ENCODE measurements around the gene FGF22. TPM values are rescaled to one million over a fixed set of nuclear protein-coding genes. Genes with fewer than 3 reads are reported as not detected.

FGF22 gene
- total and polyA plus RNA-seq, 7 donors = 0.14 to 0.42 (median 0.16) TPM; not detected in 2

GRCh38 chr19:660793-661426 is 21.2 kb downstream of the FGF22 start:
- Histone ChIP-seq H3K4me1 (peaks cover 63% of the 10 kb centered on the region), H3K27me3 (ENCODE audit: insufficient read depth in 3 of 3, low read length in 2 of 3) (no peaks in the 10 kb centered on the region), H3K27ac (peak overlapping the region; percentile 91), H3K4me3 (peak overlapping the region; percentile 100), H3K36me3 (ENCODE audit: insufficient read depth in 1 of 2, low read depth in 1 of 2) (no peaks in the 10 kb centered on the region), H3K9me3 (no peaks in the 10 kb centered on the region)
- intact Hi-C loops (cut with DNase I) = no loop called here
- DNase-seq (no peak), ATAC-seq (no peak)
- TF ChIP-seq, protein P1, sequence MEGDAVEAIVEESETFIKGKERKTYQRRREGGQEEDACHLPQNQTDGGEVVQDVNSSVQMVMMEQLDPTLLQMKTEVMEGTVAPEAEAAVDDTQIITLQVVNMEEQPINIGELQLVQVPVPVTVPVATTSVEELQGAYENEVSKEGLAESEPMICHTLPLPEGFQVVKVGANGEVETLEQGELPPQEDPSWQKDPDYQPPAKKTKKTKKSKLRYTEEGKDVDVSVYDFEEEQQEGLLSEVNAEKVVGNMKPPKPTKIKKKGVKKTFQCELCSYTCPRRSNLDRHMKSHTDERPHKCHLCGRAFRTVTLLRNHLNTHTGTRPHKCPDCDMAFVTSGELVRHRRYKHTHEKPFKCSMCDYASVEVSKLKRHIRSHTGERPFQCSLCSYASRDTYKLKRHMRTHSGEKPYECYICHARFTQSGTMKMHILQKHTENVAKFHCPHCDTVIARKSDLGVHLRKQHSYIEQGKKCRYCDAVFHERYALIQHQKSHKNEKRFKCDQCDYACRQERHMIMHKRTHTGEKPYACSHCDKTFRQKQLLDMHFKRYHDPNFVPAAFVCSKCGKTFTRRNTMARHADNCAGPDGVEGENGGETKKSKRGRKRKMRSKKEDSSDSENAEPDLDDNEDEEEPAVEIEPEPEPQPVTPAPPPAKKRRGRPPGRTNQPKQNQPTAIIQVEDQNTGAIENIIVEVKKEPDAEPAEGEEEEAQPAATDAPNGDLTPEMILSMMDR (IDR thresholded peaks at IDR 0.05) = no peak
- 41 to 56% (median 44%) methylated on average over 20 of the region's 20 CpGs for WGBS, 3 donors

DNA sequence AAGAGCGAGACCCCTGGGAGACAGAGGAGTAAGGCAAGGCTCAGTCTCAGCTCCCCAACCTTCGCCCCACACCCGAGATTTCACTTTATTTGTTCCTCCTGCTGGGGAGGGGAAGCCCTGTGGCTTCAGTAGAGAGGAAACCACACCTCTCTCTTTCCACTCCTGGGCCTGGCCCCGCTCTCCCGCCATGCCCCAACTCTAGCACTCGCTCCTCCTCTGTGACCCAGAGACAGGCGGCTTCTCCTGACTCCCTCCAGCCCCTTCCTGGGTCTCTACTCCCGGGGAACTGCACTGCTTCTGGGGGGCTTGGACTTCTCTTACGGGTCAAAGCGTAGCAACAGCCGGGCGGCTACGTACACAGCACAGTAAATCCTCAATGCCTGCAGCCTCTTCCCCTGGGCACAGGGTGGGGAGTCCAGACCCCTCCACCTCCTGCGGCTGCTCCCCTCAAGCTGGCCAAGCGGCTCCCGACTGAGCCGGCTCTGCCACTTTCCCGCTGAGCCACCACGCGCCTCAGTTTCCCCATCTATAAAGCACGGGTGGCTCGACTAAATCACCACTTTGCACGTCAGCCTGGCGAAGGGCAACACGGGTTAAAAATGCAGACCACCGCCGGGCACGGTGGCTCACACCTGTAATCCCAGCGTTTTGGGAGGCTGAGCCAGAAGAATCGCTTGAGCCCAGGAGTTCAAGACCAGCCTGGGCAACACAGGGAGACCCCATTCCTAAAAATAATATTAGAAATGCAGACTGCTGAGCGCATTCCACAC is 21.9 kb downstream of the FGF22 start:
- Histone ChIP-seq H3K4me3 (peak overlapping the region; percentile 100), H3K36me3 (ENCODE audit: insufficient read depth in 1 of 2, low read depth in 1 of 2) (no peaks in the 10 kb centered on the region), H3K4me1 (peaks cover 63% of the 10 kb centered on the region), H3K27ac (peak overlapping the region; percentile 91), H3K9me3 (no peaks in the 10 kb centered on the region), H3K27me3 (ENCODE audit: insufficient read depth in 3 of 3, low read length in 2 of 3) (no peaks in the 10 kb centered on the region)
- 15 to 22% (median 15%) methylated on average over 31 of the region's 31 CpGs for WGBS, 3 donors
- no peak for DNase-seq
- ATAC-seq = no peak
- intact Hi-C loops (cut with DNase I) = no loop called here
- TF ChIP-seq, protein P1 (IDR thresholded peaks at IDR 0.05) = no peak

- WGBS, 3 donors = 0 to 1% (median 1%) methylated on average over 67 to 81 of the region's 81 CpGs
- peak overlapping the region; percentile 91 for H3K27ac ChIP-seq
- intact Hi-C loops (cut with DNase I) = no loop called here
- H3K9me3 ChIP-seq = no peaks in the 10 kb centered on the region
- ATAC-seq = peak in 1 of 4 donors; percentile 1
- peaks cover 57% of the 10 kb centered on the region for H3K4me1 ChIP-seq
- TF ChIP-seq, protein P1 (IDR thresholded peaks at IDR 0.05) = no peak
- H3K4me3 ChIP-seq = peak overlapping the region; percentile 100
- H3K36me3 ChIP-seq (ENCODE audit: insufficient read depth in 1 of 2, low read depth in 1 of 2) = no peaks in the 10 kb centered on the region
- peak; percentile 33 to 71 for DNase-seq
- no peaks in the 10 kb centered on the region for H3K27me3 ChIP-seq (ENCODE audit: insufficient read depth in 3 of 3, low read length in 2 of 3)
Observed at GRCh38 chr19:662207-662961, 22.7 kb downstream of the FGF22 start.

DNA sequence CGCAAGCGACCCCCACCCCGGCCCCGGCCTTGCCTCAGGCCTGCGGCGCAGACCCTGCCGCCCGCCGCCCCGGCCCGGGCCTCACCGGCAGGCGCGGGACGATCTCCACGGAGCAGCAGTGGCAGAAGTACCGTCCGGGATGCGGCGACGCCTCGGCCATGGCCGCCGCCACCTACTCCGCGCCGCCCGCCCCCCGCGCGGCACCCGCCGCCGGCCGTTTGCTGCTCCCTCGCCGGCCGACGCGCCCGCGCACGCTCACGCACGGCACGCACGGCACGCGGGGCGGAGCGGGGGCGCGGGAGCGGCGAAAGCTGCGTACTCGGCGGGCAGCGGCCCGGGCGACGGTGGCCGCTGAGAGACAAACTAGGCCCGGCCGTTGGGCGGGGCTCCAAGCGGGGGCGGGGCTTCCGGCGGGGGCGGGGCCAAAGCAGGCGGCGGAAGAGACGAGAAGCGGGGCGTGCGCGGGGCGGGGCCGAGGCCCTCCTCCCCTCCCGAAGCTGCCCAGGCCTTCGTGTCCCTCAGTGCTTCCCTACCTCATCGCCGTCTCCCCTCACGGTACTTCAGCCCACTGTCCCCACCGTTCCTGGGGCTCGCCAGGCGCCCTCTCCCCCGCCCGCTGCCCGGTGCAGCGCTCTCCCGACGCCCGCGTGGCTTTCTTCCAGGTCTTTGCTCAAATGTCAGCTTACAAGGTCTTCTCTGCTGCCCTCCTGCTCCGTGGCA is 23.4 kb downstream of the FGF22 start, which contains the start of gene RNF126:
Gene RNF126 (minus strand): TSS at position 253 of the 720 bp plus-strand sequence. CDS start 93 bp downstream, at position 160.
- Histone ChIP-seq H3K4me3 (peak within 1 kb of the TSS; percentile 100), H3K27me3 (ENCODE audit: insufficient read depth in 3 of 3, low read length in 2 of 3) (no peaks in the 10 kb centered on the region), H3K27ac (peak within 1 kb of the TSS; percentile 91), H3K36me3 (ENCODE audit: insufficient read depth in 1 of 2, low read depth in 1 of 2) (no peaks in the 10 kb centered on the region), H3K4me1 (peaks cover 51% of the 10 kb centered on the region), H3K9me3 (no peaks in the 10 kb centered on the region)
- DNase-seq (peak; percentile 96), ATAC-seq (peak; percentile 85 to 89 (median 88))
- intact Hi-C loops (cut with DNase I) = no loop called here
- WGBS, 3 donors = 0 to 1% (median 0%) methylated on average over 47 to 97 of the region's 97 CpGs
- TF ChIP-seq, protein P1 (IDR thresholded peaks at IDR 0.05) = no peak

Data from psoas muscle (tissue), 8 donors.